Measurements from ENCODE around the gene VPS16. TPM values are rescaled to one million over a fixed set of nuclear protein-coding genes. Genes with fewer than 3 reads are reported as not detected.

Gene VPS16
- polyA plus RNA-seq, 1 donor from 2014 or later, result 117 TPM

DNA sequence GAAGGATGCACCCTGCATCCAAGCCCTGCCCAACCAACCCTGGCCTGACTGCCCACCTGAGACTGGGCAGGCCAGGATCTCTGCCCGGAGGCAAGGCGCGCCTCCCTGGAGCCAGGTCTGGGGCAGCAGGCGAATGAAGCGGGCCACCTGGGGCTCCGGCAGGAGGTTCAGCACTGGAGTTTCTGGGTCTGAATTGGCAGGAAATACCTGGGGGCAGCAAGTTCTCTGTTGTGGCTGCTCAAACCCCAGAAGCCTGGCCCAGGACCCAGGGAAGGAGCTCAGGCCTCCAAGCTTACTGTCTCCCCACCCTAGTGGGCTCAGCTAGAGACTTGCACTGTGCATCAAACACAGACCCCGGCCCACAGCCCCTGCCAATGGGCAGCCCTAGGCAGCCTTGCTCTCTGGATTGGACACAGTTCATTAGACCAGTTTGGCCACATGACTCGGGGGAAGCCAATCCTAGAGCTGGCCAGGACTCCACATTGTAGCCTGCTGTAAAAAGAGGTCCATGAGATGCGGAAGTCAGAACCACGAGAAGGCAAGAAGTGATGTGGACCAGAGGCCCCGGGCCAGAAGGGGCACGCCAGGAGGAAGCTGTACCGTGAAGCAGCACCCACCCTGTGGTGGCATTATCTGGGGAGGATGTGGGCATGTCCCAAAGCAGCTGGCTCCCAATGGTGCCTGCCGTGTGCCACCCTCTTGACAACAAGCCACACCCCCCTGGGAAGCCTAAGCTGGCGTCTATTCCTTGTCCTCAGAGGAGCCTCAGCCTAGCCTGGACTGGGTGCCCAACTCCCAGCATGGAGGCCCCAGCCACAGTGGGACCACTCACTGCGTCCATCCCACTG lies 43.2 kb upstream of the VPS16 start:
- Histone ChIP-seq H3K9me2 (ENCODE audit: insufficient read depth, low read length) (no peaks in the 10 kb centered on the region), H3K4me3 (ENCODE audit: low read length) (no peak overlapping the region), H3K79me2 (replicated peaks; ENCODE audit: insufficient read depth, low read length) (no peaks in the 10 kb centered on the region), H3K9ac (ENCODE audit: low read length) (no peak overlapping the region), H4K20me1 (ENCODE audit: insufficient read depth) (no peaks in the 10 kb centered on the region), H3F3A (ENCODE audit: insufficient read depth, low read length, poor library complexity, severe bottlenecking) (no peaks in the 10 kb centered on the region), H3K9me3 (ENCODE audit: low read length) (no peaks in the 10 kb centered on the region), H3K36me3 (ENCODE audit: insufficient read depth, low read length) (no peaks in the 10 kb centered on the region), H2AFZ (ENCODE audit: low read depth, low read length) (no peak overlapping the region), H3K27ac (ENCODE audit: low read length) (no peak overlapping the region), H3K27me3 (ENCODE audit: insufficient read depth, low read depth, low read length) (peaks cover 28% of the 10 kb centered on the region), H3K4me2 (ENCODE audit: low read length) (no peak overlapping the region)
- no peak for TF ChIP-seq POLR2AphosphoS5 (IDR thresholded peaks at IDR 0.05)

DNA sequence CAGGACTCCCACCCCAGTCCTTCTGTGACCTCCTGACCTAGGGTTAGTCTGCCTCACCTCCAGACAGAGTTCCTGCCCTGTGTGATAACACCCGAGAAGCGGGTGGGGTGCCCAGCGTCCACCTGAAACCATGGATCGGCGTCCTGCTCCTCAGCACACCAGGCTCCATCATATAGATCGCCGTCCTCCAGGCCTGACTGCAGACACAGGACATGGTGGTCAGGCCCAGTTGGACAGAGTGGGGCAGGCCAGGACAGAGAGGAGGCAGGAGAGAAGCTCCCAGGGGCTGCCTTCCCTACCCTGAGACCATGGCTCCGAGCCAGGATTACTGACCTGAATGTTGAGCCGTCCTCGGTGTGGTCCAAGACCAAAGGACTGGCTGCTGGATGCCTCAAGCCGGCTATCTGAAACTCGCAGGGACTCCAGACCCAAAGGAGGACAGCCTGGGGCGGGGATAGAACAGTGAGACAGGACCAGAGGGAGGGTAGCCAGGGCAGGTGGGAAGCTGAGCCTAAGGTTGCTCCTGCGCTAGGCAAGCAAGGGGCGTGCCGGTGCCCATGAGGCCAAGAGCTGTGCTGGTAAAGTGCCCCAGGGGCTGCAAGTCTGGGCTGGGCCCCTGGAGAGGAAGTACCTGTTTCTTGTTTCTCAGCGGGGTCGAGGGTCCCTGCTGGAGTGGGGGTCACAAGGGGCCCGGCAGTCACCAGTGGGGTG lies 42.3 kb upstream of the VPS16 start:
- H3K36me3 ChIP-seq (ENCODE audit: insufficient read depth, low read length), result no peaks in the 10 kb centered on the region
- no peak overlapping the region for H3K4me2 ChIP-seq (ENCODE audit: low read length)
- TF ChIP-seq, protein P1, sequence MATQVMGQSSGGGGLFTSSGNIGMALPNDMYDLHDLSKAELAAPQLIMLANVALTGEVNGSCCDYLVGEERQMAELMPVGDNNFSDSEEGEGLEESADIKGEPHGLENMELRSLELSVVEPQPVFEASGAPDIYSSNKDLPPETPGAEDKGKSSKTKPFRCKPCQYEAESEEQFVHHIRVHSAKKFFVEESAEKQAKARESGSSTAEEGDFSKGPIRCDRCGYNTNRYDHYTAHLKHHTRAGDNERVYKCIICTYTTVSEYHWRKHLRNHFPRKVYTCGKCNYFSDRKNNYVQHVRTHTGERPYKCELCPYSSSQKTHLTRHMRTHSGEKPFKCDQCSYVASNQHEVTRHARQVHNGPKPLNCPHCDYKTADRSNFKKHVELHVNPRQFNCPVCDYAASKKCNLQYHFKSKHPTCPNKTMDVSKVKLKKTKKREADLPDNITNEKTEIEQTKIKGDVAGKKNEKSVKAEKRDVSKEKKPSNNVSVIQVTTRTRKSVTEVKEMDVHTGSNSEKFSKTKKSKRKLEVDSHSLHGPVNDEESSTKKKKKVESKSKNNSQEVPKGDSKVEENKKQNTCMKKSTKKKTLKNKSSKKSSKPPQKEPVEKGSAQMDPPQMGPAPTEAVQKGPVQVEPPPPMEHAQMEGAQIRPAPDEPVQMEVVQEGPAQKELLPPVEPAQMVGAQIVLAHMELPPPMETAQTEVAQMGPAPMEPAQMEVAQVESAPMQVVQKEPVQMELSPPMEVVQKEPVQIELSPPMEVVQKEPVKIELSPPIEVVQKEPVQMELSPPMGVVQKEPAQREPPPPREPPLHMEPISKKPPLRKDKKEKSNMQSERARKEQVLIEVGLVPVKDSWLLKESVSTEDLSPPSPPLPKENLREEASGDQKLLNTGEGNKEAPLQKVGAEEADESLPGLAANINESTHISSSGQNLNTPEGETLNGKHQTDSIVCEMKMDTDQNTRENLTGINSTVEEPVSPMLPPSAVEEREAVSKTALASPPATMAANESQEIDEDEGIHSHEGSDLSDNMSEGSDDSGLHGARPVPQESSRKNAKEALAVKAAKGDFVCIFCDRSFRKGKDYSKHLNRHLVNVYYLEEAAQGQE (IDR thresholded peaks at IDR 0.05; ENCODE audit: borderline replicate concordance), result no peak
- TF ChIP-seq RAD21 (conservative IDR thresholded peaks at IDR 0.05) (no peak), TAF1 (IDR thresholded peaks at IDR 0.05; ENCODE audit: low read depth) (no peak)
- TF ChIP-seq, protein P2, sequence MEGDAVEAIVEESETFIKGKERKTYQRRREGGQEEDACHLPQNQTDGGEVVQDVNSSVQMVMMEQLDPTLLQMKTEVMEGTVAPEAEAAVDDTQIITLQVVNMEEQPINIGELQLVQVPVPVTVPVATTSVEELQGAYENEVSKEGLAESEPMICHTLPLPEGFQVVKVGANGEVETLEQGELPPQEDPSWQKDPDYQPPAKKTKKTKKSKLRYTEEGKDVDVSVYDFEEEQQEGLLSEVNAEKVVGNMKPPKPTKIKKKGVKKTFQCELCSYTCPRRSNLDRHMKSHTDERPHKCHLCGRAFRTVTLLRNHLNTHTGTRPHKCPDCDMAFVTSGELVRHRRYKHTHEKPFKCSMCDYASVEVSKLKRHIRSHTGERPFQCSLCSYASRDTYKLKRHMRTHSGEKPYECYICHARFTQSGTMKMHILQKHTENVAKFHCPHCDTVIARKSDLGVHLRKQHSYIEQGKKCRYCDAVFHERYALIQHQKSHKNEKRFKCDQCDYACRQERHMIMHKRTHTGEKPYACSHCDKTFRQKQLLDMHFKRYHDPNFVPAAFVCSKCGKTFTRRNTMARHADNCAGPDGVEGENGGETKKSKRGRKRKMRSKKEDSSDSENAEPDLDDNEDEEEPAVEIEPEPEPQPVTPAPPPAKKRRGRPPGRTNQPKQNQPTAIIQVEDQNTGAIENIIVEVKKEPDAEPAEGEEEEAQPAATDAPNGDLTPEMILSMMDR (IDR thresholded peaks at IDR 0.05; ENCODE audit: poor library complexity, severe bottlenecking), result no peak
- H4K20me1 ChIP-seq (ENCODE audit: insufficient read depth), result no peaks in the 10 kb centered on the region
- no peak overlapping the region for H2AFZ ChIP-seq (ENCODE audit: low read depth, low read length)
- no peaks in the 10 kb centered on the region for H3K9me2 ChIP-seq (ENCODE audit: insufficient read depth, low read length)
- H3K9me3 ChIP-seq (ENCODE audit: low read length), result no peaks in the 10 kb centered on the region
- H3K27ac ChIP-seq (ENCODE audit: low read length), result no peak overlapping the region
- H3K79me2 ChIP-seq (replicated peaks; ENCODE audit: insufficient read depth, low read length), result no peaks in the 10 kb centered on the region
- H3K27me3 ChIP-seq (ENCODE audit: insufficient read depth, low read depth, low read length), result peaks cover 36% of the 10 kb centered on the region
- no peak overlapping the region for H3K9ac ChIP-seq (ENCODE audit: low read length)
- no peak overlapping the region for H3K4me3 ChIP-seq (ENCODE audit: low read length)
- H3F3A ChIP-seq (ENCODE audit: insufficient read depth, low read length, poor library complexity, severe bottlenecking), result no peaks in the 10 kb centered on the region

DNA sequence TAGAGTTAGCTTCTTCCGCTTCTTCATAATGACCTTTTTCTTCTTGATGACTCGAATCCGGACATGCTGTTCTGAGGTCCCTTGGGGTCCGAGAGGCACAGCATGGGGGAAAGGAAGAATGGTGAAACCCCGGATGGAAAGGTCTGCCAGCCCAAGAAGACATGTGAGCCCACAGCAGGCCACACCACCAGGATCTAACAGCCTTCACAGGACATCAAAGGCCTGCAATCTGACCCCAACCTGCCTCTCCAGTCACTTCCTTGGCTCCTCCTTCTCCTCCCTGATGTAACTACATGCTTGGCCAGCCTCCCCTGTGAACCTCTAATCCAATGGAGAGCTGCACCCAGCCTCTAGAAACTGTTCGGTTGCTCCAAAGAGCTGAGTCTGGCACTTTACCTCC lies 41.7 kb upstream of the VPS16 start:
- Histone ChIP-seq H3F3A (ENCODE audit: insufficient read depth, low read length, poor library complexity, severe bottlenecking) (no peaks in the 10 kb centered on the region), H2AFZ (ENCODE audit: low read depth, low read length) (no peak overlapping the region), H3K9ac (ENCODE audit: low read length) (peak overlapping the region; percentile 63), H3K9me3 (ENCODE audit: low read length) (no peaks in the 10 kb centered on the region), H3K36me3 (ENCODE audit: insufficient read depth, low read length) (no peaks in the 10 kb centered on the region), H3K9me2 (ENCODE audit: insufficient read depth, low read length) (no peaks in the 10 kb centered on the region), H3K79me2 (replicated peaks; ENCODE audit: insufficient read depth, low read length) (no peaks in the 10 kb centered on the region), H4K20me1 (ENCODE audit: insufficient read depth) (no peaks in the 10 kb centered on the region), H3K27ac (ENCODE audit: low read length) (no peak overlapping the region), H3K27me3 (ENCODE audit: insufficient read depth, low read depth, low read length) (peaks cover 40% of the 10 kb centered on the region), H3K4me3 (ENCODE audit: low read length) (peak overlapping the region; percentile 75), H3K4me2 (ENCODE audit: low read length) (no peak overlapping the region)
- TF ChIP-seq EZH2 (IDR thresholded peaks at IDR 0.05; ENCODE audit: borderline replicate concordance, insufficient read depth, low read length, poor library complexity, severe bottlenecking), result no peak
- TF ChIP-seq, protein P2 (IDR thresholded peaks at IDR 0.05; ENCODE audit: poor library complexity, severe bottlenecking), result no peak
- TF ChIP-seq EP300 (conservative IDR thresholded peaks at IDR 0.05; ENCODE audit: poor library complexity, severe bottlenecking), result no peak
- TF ChIP-seq RAD21 (conservative IDR thresholded peaks at IDR 0.05), result no peak

Data from neural cell (in vitro differentiated cells).